Gastrocnemius medialis (tissue), 4 donors: ENCODE measurements around the gene CMTM4.

ENCODE experiments used
- CTCF ChIP-seq, 5 experiments: fragments of 450-650 bp in 3 of 5; fragments of 200-600 bp in 2 of 5; sonication (generic) in 2 of 5; IDR thresholded peaks in 4 of 5; conservative IDR thresholded peaks in 1 of 5; 1 replicate in 4 of 5; 2 replicates in 1 of 5; pipeline ENCODE4 v1.5.1; 2016 to 2019; ENCODE audit warnings: antibody characterized with exemption in 5 of 5, mild to moderate bottlenecking in 3 of 5, moderate library complexity in 3 of 5
- POLR2A ChIP-seq, 2 donors: fragments of 450-650 bp; IDR thresholded peaks; one replicate each; pipeline ENCODE4 v1.6.1; 2017; ENCODE audit warnings: antibody characterized with exemption in 2 of 2, mild to moderate bottlenecking in 2 of 2, moderate library complexity in 2 of 2

GRCh38 chr16:66566051-66566901, 130.3 kb downstream of the CMTM4 start, which contains the start of gene CMTM1:
- TF ChIP-seq POLR2A (IDR thresholded peaks at IDR 0.05) (no peak), CTCF (IDR thresholded peaks at IDR 0.05 in 4 of 5, conservative IDR thresholded peaks at IDR 0.05 in 1 of 5) (no peak)
